HG03571 (cell line): ENCODE measurements around the gene ZNF273.

Experiments
- ATAC-seq: cut with Tn5 transposase; IDR thresholded peaks from one replicate; pipeline ENCODE4 v1.9.1; 2021; ENCODE audit not compliant: unreplicated experiment

ZNF273 gene

GRCh38 chr7:64876792-64877713, 26.0 kb upstream of the ZNF273 start:
- ATAC-seq = no peak

- ATAC-seq = no peak
Observed at GRCh38 chr7:64877714-64878610, 25.1 kb upstream of the ZNF273 start.

DNA sequence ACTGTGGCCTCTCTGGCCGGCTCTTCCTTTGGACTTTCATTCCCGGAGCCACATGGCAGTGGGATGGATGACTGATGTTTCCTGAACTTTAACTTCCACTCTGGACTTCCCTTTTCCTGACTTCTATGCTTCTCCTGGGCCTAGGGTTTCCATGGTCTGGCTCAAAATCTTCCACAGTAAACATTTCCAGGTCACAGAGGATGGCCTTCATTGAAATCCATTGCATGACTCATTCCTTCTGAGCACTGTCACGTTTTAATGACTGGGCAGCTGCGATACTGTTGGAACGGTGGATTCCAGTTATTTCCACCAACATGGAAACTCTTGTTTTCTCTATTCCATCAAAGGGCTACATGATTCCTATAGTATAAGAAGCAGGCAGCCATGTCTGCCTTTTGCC, 24.4 kb upstream of the ZNF273 start:
- no peak for ATAC-seq

- ATAC-seq = no peak
Observed at GRCh38 chr7:64879086-64879730, 23.9 kb upstream of the ZNF273 start.

DNA sequence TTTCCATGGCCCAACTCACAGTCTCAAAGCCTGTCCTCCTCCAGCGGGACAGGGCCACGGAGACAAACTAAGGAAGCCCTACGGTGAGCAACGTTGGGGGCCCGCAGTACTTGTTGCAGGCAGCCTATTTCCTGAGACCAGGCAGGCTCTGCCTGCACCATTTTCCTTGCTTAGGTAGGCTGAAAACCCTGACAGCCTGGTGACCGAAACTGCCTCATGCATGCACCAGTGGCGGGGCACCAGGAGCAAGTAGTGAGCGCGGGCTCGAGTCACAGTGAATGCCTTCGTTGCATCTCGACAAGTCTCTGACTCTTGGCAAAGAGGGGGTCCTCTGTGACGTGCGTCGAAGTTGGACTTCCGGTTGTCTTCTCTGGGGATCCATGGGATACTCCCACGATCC, 23.3 kb upstream of the ZNF273 start:
- no peak for ATAC-seq

- no peak for ATAC-seq
Observed at GRCh38 chr7:64880322-64881297, 22.5 kb upstream of the ZNF273 start.

- ATAC-seq = no peak
Observed at GRCh38 chr7:64881461-64882287, 21.4 kb upstream of the ZNF273 start.

- ATAC-seq = no peak
Observed at GRCh38 chr7:64882341-64883112, 20.5 kb upstream of the ZNF273 start.

DNA sequence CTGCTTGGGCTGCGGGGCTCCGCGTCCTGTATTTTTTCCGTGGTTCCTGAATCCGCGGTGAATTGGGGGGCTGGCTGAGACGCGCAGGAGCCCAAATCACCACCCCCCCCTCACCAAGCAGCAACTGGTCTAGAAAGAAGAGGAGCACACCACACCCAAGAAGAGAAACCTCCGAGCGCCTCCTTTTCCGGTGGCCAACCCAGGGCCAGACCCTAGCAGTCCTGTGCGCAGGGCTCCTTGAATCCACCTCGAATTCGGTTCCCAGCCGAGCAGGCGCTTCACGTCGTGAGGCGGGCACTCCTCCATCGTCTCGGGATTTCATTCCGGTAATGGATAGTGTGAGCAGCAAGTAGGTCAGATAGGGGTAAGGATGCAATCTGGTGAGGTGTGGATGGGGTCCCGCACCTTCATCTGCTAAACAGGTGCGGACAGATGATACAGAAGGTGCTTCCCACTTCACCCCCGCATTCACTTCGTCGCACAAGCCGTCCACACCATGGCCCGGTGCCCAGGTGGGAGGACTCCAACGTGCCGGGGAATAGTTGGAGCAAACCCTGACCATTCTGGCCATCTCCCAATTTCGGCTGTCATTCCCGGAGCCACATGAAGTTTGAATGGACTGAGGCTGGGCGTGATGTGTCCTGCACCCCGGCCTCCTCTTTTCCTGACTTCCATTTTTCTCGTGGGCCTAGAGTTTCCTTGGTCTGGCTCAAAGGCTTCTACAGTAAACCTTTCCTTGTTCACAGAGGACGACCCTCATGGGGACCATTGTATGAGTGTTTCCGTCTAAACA, 19.8 kb upstream of the ZNF273 start:
- no peak for ATAC-seq

- ATAC-seq = no peak
Observed at GRCh38 chr7:64884085-64884912, 18.8 kb upstream of the ZNF273 start.

DNA sequence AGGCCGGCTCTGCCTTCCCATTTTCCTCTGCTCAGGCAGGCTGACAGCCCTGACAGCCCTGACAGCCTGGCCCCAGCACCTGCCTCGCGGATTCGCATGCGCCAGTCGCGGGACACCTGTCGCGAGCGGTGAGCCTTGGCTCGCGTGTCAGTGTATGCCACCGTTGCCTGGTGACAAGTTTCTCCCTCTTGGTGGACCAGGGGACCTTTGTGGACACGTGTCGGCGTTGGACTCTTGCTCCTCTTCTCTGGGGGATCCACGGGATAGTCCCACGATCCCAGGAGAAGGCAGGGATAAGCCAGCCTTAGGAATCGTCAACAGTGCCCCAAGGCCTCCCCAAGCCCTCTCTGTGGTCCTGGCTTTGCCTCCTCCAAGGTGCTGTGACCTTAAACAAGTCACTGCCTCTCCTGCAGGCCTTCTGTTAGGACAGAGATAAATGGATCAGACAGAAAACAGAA, 18.1 kb upstream of the ZNF273 start:
- ATAC-seq = no peak

GRCh38 chr7:64885520-64886240, 17.4 kb upstream of the ZNF273 start:
- no peak for ATAC-seq

DNA sequence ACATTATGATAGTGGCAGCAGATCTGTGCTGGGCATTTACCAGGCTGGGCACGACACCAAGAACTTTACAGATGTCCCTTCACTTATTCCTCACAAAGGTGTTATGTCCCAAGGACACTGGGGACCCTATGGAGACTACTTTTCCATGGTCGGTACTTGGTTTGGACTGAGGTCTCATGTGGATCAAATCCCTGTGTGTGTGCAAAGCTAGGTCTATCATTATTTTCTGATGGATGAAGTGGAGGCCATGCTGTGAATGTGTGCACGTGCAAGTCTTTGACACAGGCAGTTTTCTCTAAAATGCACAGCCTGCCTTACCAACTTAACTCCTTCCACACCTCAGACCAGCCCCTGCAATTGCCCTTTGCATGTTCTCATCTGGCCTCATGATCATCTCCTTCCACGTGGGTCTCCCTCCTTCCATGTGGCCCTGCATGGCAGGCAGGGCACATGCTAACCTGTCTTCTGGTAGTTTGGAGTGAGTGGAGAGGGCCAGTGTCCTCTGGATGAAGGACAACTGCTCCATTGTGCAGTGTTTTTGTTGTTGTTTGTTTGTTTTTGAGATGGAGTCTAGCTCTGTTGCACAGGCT, 16.0 kb upstream of the ZNF273 start:
- no peak for ATAC-seq

GRCh38 chr7:64887756-64888508, 15.1 kb upstream of the ZNF273 start:
- no peak for ATAC-seq

- no peak for ATAC-seq
Observed at GRCh38 chr7:64888561-64888900, 14.5 kb upstream of the ZNF273 start.
